GM19467 (cell line): ENCODE data around the gene OR2G6.
"Not testable (repeated sequence)": the region's sequence is repeated elsewhere in the genome, so short reads cannot be mapped to it uniquely, and the experiment has no call there.

ENCODE experiments used
- ATAC-seq: cut with Tn5 transposase; IDR thresholded peaks from one replicate; pipeline ENCODE4 v1.9.1; 2021; ENCODE audit warnings: mild to moderate bottlenecking, moderate library complexity; ENCODE audit not compliant: unreplicated experiment

The OR2G6 gene

GRCh38 chr1:248573856-248574255 is 66.0 kb downstream of the OR2G6 start:
- ATAC-seq = not testable (repeated sequence)

- not testable (repeated sequence) for ATAC-seq
Measured at GRCh38 chr1:248574657-248575056, 66.8 kb downstream of the OR2G6 start, which contains the start of gene OR2T34. TSS of gene OR2T34 (minus strand) at chr1:248574757. CDS start at chr1:248574757, 0 bp downstream.

- no peak for ATAC-seq
Measured at GRCh38 chr1:248576260-248576980, 68.5 kb downstream of the OR2G6 start.
